ENCODE results near the gene HELZ2.

Gene HELZ2

GRCh38 chr20:63582382-63583063, 8.5 kb upstream of the HELZ2 start:
- no peak for TF ChIP-seq CTCF (IDR thresholded peaks at IDR 0.05; ENCODE audit: insufficient read depth, low read length, missing control alignments)
- ChIA-PET POLR2A (no interaction called here), CTCF (interaction anchor here (0.7 to 0.8 kb wide), 2 partner anchors 391 to 398 kb away, joined by 3 to 5 read pairs; partner anchors contain the start of gene PRPF6)
- DNase-seq (ENCODE audit: low read depth, low spot score): no peak
- H3K4me3 ChIP-seq (ENCODE audit: low read depth, low read length): no peak overlapping the region

GRCh38 chr20:63580796-63581461, 6.9 kb upstream of the HELZ2 start:
- ChIA-PET CTCF (interaction anchor here (0.8 to 0.9 kb wide), 2 partner anchors 43 to 101 kb away, joined by 3 read pairs; no protein-coding TSS in a partner anchor), POLR2A (no interaction called here)
- DNase-seq (ENCODE audit: low read depth, low spot score): no peak
- TF ChIP-seq CTCF (IDR thresholded peaks at IDR 0.05; ENCODE audit: insufficient read depth, low read length, missing control alignments): peak; percentile 51
- no peak overlapping the region for H3K4me3 ChIP-seq (ENCODE audit: low read depth, low read length)

- H3K4me3 ChIP-seq (ENCODE audit: low read depth, low read length): no peak overlapping the region
- no peak for TF ChIP-seq CTCF (IDR thresholded peaks at IDR 0.05; ENCODE audit: insufficient read depth, low read length, missing control alignments)
- POLR2A ChIA-PET: no interaction called here
- CTCF ChIA-PET: interaction anchor here (1.4 kb wide), 1 partner anchor 79 kb away, joined by 3 read pairs; the partner anchor contains the start of gene RTEL1
- DNase-seq (ENCODE audit: low read depth, low spot score): no peak
These were observed 5.1 kb upstream of the HELZ2 start for GRCh38 chr20:63579017-63579694.

GRCh38 chr20:63578224-63579016, 4.4 kb upstream of the HELZ2 start:
- no peak for DNase-seq (ENCODE audit: low read depth, low spot score)
- ChIA-PET POLR2A (no interaction called here), CTCF (interaction anchor here (1.4 kb wide), 1 partner anchor 80 kb away, joined by 3 read pairs; the partner anchor contains the start of gene RTEL1)
- H3K4me3 ChIP-seq (ENCODE audit: low read depth, low read length): no peak overlapping the region
- TF ChIP-seq CTCF (IDR thresholded peaks at IDR 0.05; ENCODE audit: insufficient read depth, low read length, missing control alignments): no peak

- no peak for DNase-seq (ENCODE audit: low read depth, low spot score)
- H3K4me3 ChIP-seq (ENCODE audit: low read depth, low read length): no peak overlapping the region
- CTCF ChIA-PET: interaction anchor here (1.4 kb wide), 1 partner anchor 81 kb away, joined by 3 read pairs; the partner anchor contains the start of gene RTEL1
- POLR2A ChIA-PET: no interaction called here
- TF ChIP-seq CTCF (IDR thresholded peaks at IDR 0.05; ENCODE audit: insufficient read depth, low read length, missing control alignments): no peak
These were observed 3.4 kb upstream of the HELZ2 start for GRCh38 chr20:63577317-63577894.
